Measurements from ENCODE around the gene ATP6AP1. TPM values are rescaled to one million over a fixed set of nuclear protein-coding genes. Genes with fewer than 3 reads are reported as not detected.

Gene ATP6AP1
- total and polyA plus RNA-seq, 2 donors from 2014 or later, result 121 to 205 TPM

DNA sequence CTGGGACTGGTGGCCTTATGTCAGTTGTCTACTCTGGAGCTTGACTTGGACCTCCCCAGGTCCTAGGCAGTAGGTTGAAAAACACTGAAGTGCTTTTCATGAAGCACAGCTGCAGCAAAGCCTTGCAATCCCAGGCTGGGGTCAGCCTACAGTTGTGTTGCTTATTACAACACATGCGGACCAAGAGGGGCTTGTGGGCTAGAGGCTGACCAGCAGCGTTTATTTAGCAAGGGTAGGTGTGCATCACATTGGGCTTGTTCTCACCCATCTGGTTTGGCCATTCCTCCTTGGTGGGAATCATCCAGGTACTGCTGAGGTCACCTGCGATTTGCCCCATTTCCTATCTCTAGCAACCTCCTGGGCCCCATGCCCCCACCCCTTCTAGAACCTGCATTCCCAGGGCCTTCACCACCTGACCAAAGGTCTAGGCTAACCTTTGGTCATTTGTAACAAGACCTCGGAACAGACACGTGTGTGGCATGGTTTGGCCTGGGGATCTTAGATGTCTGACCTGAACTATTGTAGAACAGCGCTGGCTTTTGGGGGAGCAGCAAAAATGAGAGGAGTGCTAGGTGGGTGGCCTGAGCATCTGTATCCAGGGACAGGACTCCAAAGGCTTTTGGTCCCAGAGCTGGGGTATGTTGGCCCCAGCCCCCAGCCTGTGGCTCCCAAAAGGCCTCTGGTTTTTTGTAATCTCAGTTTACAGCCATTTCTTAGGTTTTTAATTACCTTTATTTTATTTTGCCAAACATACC lies 27.3 kb upstream of the ATP6AP1 start:
- intact Hi-C loops (cut with DNase I), result no loop called here
- Histone ChIP-seq H3K27ac (ENCODE audit: low read depth in 2 of 2, low read length in 2 of 2) (no peak overlapping the region), H3K4me3 (ENCODE audit: low read length in 3 of 3) (no peak overlapping the region), H3K9me3 (ENCODE audit: control insufficient read depth in 2 of 3, insufficient read depth in 1 of 3, low read length in 3 of 3) (no peaks in the 10 kb centered on the region), H3K9ac (ENCODE audit: low read length in 3 of 3) (no peak overlapping the region), H3K27me3 (ENCODE audit: control insufficient read depth, insufficient read depth, low read length) (no peaks in the 10 kb centered on the region), H3K36me3 (ENCODE audit: control insufficient read depth in 2 of 3, insufficient read depth in 3 of 3, low read length in 3 of 3) (peaks cover 2 to 15% (median 8%) of the 10 kb centered on the region in 3 donors), H3K4me1 (ENCODE audit: control insufficient read depth in 2 of 3, insufficient read depth in 2 of 3, low read depth in 1 of 3, low read length in 3 of 3) (peaks cover 0 to 21% (median 7%) of the 10 kb centered on the region in 3 donors)
- FAIRE-seq (no peak), DNase-seq (no peak)
- TF ChIP-seq, protein P1, sequence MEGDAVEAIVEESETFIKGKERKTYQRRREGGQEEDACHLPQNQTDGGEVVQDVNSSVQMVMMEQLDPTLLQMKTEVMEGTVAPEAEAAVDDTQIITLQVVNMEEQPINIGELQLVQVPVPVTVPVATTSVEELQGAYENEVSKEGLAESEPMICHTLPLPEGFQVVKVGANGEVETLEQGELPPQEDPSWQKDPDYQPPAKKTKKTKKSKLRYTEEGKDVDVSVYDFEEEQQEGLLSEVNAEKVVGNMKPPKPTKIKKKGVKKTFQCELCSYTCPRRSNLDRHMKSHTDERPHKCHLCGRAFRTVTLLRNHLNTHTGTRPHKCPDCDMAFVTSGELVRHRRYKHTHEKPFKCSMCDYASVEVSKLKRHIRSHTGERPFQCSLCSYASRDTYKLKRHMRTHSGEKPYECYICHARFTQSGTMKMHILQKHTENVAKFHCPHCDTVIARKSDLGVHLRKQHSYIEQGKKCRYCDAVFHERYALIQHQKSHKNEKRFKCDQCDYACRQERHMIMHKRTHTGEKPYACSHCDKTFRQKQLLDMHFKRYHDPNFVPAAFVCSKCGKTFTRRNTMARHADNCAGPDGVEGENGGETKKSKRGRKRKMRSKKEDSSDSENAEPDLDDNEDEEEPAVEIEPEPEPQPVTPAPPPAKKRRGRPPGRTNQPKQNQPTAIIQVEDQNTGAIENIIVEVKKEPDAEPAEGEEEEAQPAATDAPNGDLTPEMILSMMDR (IDR thresholded peaks at IDR 0.05; ENCODE audit: borderline replicate concordance, extremely low read depth, insufficient read depth), result no peak

- Histone ChIP-seq H3K9me3 (ENCODE audit: control insufficient read depth in 2 of 3, insufficient read depth in 1 of 3, low read length in 3 of 3) (no peaks in the 10 kb centered on the region), H3K27me3 (ENCODE audit: control insufficient read depth, insufficient read depth, low read length) (no peaks in the 10 kb centered on the region), H3K4me1 (ENCODE audit: control insufficient read depth in 2 of 3, insufficient read depth in 2 of 3, low read depth in 1 of 3, low read length in 3 of 3) (peaks cover 0 to 19% (median 7%) of the 10 kb centered on the region in 3 donors), H3K27ac (ENCODE audit: low read depth in 2 of 2, low read length in 2 of 2) (no peak overlapping the region), H3K9ac (ENCODE audit: low read length in 3 of 3) (no peak overlapping the region), H3K4me3 (ENCODE audit: low read length in 3 of 3) (no peak overlapping the region), H3K36me3 (ENCODE audit: control insufficient read depth in 2 of 3, insufficient read depth in 3 of 3, low read length in 3 of 3) (peaks cover 2 to 15% (median 8%) of the 10 kb centered on the region in 3 donors)
- TF ChIP-seq, protein P1 (IDR thresholded peaks at IDR 0.05; ENCODE audit: borderline replicate concordance, extremely low read depth, insufficient read depth), result no peak
- DNase-seq (no peak), FAIRE-seq (no peak)
- intact Hi-C loops (cut with DNase I), result no loop called here
These were observed 26.4 kb upstream of the ATP6AP1 start for GRCh38 chrX:154401918-154402621.

DNA sequence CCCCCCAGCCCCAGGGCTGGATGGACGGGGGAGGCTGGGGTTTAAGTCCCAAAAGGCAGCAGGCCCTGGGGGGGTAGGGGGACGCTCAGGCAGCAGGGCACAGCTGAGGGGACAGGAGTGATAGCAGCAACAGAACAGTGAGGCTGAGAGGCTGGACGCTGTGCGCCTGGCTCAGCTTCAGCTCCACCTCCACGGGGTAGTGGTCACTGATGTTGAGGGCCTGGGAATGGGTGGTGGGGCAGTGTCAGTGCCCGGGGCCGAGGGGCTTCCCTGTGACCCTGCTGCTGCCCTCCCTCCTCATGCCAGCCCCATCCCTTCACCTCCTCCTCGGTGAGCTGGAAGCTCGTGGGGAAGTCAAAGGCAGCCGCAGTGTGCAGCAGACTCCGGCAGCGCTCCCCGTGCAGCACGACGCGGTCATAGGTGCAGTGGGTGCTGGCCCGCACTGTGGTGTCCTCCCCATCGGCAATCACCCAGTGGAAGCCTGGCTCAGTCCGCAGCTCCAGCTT lies 25.8 kb upstream of the ATP6AP1 start:
- FAIRE-seq (no peak), DNase-seq (peak in 1 of 5 donors; percentile 73)
- TF ChIP-seq, protein P1 (IDR thresholded peaks at IDR 0.05; ENCODE audit: borderline replicate concordance, extremely low read depth, insufficient read depth), result no peak
- Histone ChIP-seq H3K9me3 (ENCODE audit: control insufficient read depth in 2 of 3, insufficient read depth in 1 of 3, low read length in 3 of 3) (no peaks in the 10 kb centered on the region), H3K4me1 (ENCODE audit: control insufficient read depth in 2 of 3, insufficient read depth in 2 of 3, low read depth in 1 of 3, low read length in 3 of 3) (peaks cover 0 to 18% (median 7%) of the 10 kb centered on the region in 3 donors), H3K36me3 (ENCODE audit: control insufficient read depth in 2 of 3, insufficient read depth in 3 of 3, low read length in 3 of 3) (peaks cover 2 to 15% (median 8%) of the 10 kb centered on the region in 3 donors), H3K4me3 (ENCODE audit: low read length in 3 of 3) (no peak overlapping the region), H3K9ac (ENCODE audit: low read length in 3 of 3) (no peak overlapping the region), H3K27me3 (ENCODE audit: control insufficient read depth, insufficient read depth, low read length) (no peaks in the 10 kb centered on the region), H3K27ac (ENCODE audit: low read depth in 2 of 2, low read length in 2 of 2) (no peak overlapping the region)
- intact Hi-C loops (cut with DNase I), result no loop called here
